Measurements from ENCODE around the gene SAA2.
"Not testable (repeated sequence)": the region's sequence is repeated elsewhere in the genome, so short reads cannot be mapped to it uniquely, and the experiment has no call there.

The SAA2 gene

GRCh38 chr11:18247191-18247581, 1.3 kb downstream of the SAA2 start:
- not testable (repeated sequence) for H3K4me3 ChIP-seq (ENCODE audit: low read depth, low read length); H3K9ac ChIP-seq (ENCODE audit: low read depth, low read length); H3K4me1 ChIP-seq (ENCODE audit: control insufficient read depth, insufficient read depth, low read length); H3K9me3 ChIP-seq (ENCODE audit: control insufficient read depth, insufficient read depth, low read length); H3K27ac ChIP-seq (ENCODE audit: low read depth, low read length); H3K36me3 ChIP-seq (ENCODE audit: control insufficient read depth, insufficient read depth, low read length); H3K27me3 ChIP-seq (ENCODE audit: control insufficient read depth, insufficient read depth, low read length)

- H3K27ac ChIP-seq (ENCODE audit: low read depth, low read length); H3K9me3 ChIP-seq (ENCODE audit: control insufficient read depth, insufficient read depth, low read length); H3K4me1 ChIP-seq (ENCODE audit: control insufficient read depth, insufficient read depth, low read length); H3K36me3 ChIP-seq (ENCODE audit: control insufficient read depth, insufficient read depth, low read length); H3K27me3 ChIP-seq (ENCODE audit: control insufficient read depth, insufficient read depth, low read length); H3K4me3 ChIP-seq (ENCODE audit: low read depth, low read length); H3K9ac ChIP-seq (ENCODE audit: low read depth, low read length): not testable (repeated sequence)
Observed at GRCh38 chr11:18246379-18247190, 1.9 kb downstream of the SAA2 start.

GRCh38 chr11:18245396-18245795, 3.1 kb downstream of the SAA2 start:
- Histone ChIP-seq H3K36me3 (ENCODE audit: control insufficient read depth, insufficient read depth, low read length) (no peaks in the 10 kb centered on the region), H3K27ac (ENCODE audit: low read depth, low read length) (no peak overlapping the region), H3K4me1 (ENCODE audit: control insufficient read depth, insufficient read depth, low read length) (no peaks in the 10 kb centered on the region), H3K4me3 (ENCODE audit: low read depth, low read length) (no peak overlapping the region), H3K9ac (ENCODE audit: low read depth, low read length) (no peak overlapping the region), H3K9me3 (ENCODE audit: control insufficient read depth, insufficient read depth, low read length) (no peaks in the 10 kb centered on the region), H3K27me3 (ENCODE audit: control insufficient read depth, insufficient read depth, low read length) (no peaks in the 10 kb centered on the region)

- Histone ChIP-seq H3K36me3 (ENCODE audit: control insufficient read depth, insufficient read depth, low read length) (no peaks in the 10 kb centered on the region), H3K9me3 (ENCODE audit: control insufficient read depth, insufficient read depth, low read length) (no peaks in the 10 kb centered on the region), H3K4me3 (ENCODE audit: low read depth, low read length) (no peak overlapping the region), H3K27me3 (ENCODE audit: control insufficient read depth, insufficient read depth, low read length) (no peaks in the 10 kb centered on the region), H3K27ac (ENCODE audit: low read depth, low read length) (no peak overlapping the region), H3K4me1 (ENCODE audit: control insufficient read depth, insufficient read depth, low read length) (no peaks in the 10 kb centered on the region), H3K9ac (ENCODE audit: low read depth, low read length) (no peak overlapping the region)
Observed at GRCh38 chr11:18243783-18244362, 4.6 kb downstream of the SAA2 start.

- H3K27me3 ChIP-seq (ENCODE audit: control insufficient read depth, insufficient read depth, low read length), result no peaks in the 10 kb centered on the region
- H3K4me1 ChIP-seq (ENCODE audit: control insufficient read depth, insufficient read depth, low read length), result no peaks in the 10 kb centered on the region
Observed at GRCh38 chr11:18239655-18240054, 8.8 kb downstream of the SAA2 start.

DNA sequence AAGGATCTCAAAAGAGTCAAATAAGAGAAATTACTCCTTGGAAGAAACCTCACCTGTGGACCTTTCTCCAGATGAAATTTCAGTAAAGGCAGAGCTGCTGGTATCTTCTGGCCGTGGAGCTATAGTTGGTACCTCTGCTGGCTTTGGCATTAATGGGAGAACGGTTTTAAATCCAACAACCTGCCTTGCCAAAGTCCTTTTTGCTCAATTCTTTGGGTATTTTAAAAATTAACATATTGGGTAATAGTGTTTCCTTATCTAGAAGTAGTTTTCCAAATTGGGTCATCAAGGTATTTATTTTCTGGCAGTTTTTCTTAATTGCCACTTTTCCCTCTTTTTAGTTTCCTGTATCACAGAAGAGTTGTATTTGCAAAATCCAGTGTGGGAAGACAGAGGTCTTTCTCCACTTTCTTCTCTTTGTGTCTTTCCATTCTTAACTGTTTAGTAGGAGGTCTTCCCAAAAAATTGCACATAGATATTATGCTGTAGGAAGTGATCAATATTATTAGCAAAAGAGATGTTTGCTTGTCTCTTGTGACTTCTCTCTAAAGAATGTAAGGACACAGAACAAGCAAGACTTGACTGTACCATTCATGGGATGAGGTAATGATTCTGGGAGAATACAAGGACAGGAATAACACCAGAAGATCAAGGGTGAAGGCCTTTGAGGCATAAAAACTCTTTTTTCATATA, 11.7 kb downstream of the SAA2 start, which contains the start of gene SAA4:
Gene SAA4, minus strand, starts transcription at position 139 of the 693 bp plus-strand sequence. CDS start 876 bp downstream, outside the sequence.
- no peaks in the 10 kb centered on the region for H3K4me1 ChIP-seq (ENCODE audit: control insufficient read depth, insufficient read depth, low read length)
- no peak within 1 kb of the TSS for H3K27ac ChIP-seq (ENCODE audit: low read depth, low read length)
- no peak within 1 kb of the TSS for H3K4me3 ChIP-seq (ENCODE audit: low read depth, low read length)
- no peaks in the 10 kb centered on the region for H3K36me3 ChIP-seq (ENCODE audit: control insufficient read depth, insufficient read depth, low read length)
- no peaks in the 10 kb centered on the region for H3K9me3 ChIP-seq (ENCODE audit: control insufficient read depth, insufficient read depth, low read length)
- H3K27me3 ChIP-seq (ENCODE audit: control insufficient read depth, insufficient read depth, low read length), result no peaks in the 10 kb centered on the region
- no peak within 1 kb of the TSS for H3K9ac ChIP-seq (ENCODE audit: low read depth, low read length)

More at GRCh38 chr11:18239655-18240054, 8.8 kb downstream of the SAA2 start:
- H3K4me3 ChIP-seq (ENCODE audit: low read depth, low read length), result no peak overlapping the region
- H3K36me3 ChIP-seq (ENCODE audit: control insufficient read depth, insufficient read depth, low read length), result no peaks in the 10 kb centered on the region
- H3K9ac ChIP-seq (ENCODE audit: low read depth, low read length), result no peak overlapping the region
- no peaks in the 10 kb centered on the region for H3K9me3 ChIP-seq (ENCODE audit: control insufficient read depth, insufficient read depth, low read length)
- H3K27ac ChIP-seq (ENCODE audit: low read depth, low read length), result no peak overlapping the region

GRCh38 chr11:18235394-18236334, 12.8 kb downstream of the SAA2 start:
- H3K27ac ChIP-seq (ENCODE audit: low read depth, low read length), result no peak overlapping the region
- H3K4me3 ChIP-seq (ENCODE audit: low read depth, low read length), result no peak overlapping the region
- H3K36me3 ChIP-seq (ENCODE audit: control insufficient read depth, insufficient read depth, low read length), result no peaks in the 10 kb centered on the region
- no peak overlapping the region for H3K9ac ChIP-seq (ENCODE audit: low read depth, low read length)
- no peaks in the 10 kb centered on the region for H3K4me1 ChIP-seq (ENCODE audit: control insufficient read depth, insufficient read depth, low read length)
- H3K27me3 ChIP-seq (ENCODE audit: control insufficient read depth, insufficient read depth, low read length), result no peaks in the 10 kb centered on the region
- H3K9me3 ChIP-seq (ENCODE audit: control insufficient read depth, insufficient read depth, low read length), result no peaks in the 10 kb centered on the region

DNA sequence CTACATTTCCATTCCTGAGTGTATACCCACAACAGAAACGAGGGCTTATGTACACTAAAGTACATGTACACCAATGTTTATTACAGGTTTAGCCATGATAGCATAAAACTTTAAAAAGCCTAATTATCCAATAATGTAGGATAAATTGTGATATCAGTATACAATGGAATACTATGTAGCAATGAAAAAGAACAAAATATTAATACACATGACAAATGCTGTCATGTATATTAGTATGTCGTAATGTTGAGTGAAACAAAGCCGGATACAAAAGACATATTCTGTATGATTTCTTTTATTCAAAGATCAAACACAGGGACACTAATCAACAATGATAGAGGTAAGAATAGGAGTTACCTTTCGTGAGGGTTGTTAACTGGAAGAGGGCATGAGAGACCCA, 14.6 kb downstream of the SAA2 start:
- Histone ChIP-seq H3K4me3 (ENCODE audit: low read depth, low read length) (no peak overlapping the region), H3K27ac (ENCODE audit: low read depth, low read length) (no peak overlapping the region), H3K9ac (ENCODE audit: low read depth, low read length) (no peak overlapping the region), H3K9me3 (ENCODE audit: control insufficient read depth, insufficient read depth, low read length) (no peaks in the 10 kb centered on the region), H3K27me3 (ENCODE audit: control insufficient read depth, insufficient read depth, low read length) (no peaks in the 10 kb centered on the region), H3K4me1 (ENCODE audit: control insufficient read depth, insufficient read depth, low read length) (no peaks in the 10 kb centered on the region), H3K36me3 (ENCODE audit: control insufficient read depth, insufficient read depth, low read length) (no peaks in the 10 kb centered on the region)

- no peaks in the 10 kb centered on the region for H3K27me3 ChIP-seq (ENCODE audit: control insufficient read depth, insufficient read depth, low read length)
- H3K27ac ChIP-seq (ENCODE audit: low read depth, low read length), result no peak overlapping the region
- no peak overlapping the region for H3K4me3 ChIP-seq (ENCODE audit: low read depth, low read length)
- no peaks in the 10 kb centered on the region for H3K4me1 ChIP-seq (ENCODE audit: control insufficient read depth, insufficient read depth, low read length)
- no peak overlapping the region for H3K9ac ChIP-seq (ENCODE audit: low read depth, low read length)
- no peaks in the 10 kb centered on the region for H3K9me3 ChIP-seq (ENCODE audit: control insufficient read depth, insufficient read depth, low read length)
- no peaks in the 10 kb centered on the region for H3K36me3 ChIP-seq (ENCODE audit: control insufficient read depth, insufficient read depth, low read length)
Observed at GRCh38 chr11:18230859-18231258, 17.6 kb downstream of the SAA2 start.

DNA sequence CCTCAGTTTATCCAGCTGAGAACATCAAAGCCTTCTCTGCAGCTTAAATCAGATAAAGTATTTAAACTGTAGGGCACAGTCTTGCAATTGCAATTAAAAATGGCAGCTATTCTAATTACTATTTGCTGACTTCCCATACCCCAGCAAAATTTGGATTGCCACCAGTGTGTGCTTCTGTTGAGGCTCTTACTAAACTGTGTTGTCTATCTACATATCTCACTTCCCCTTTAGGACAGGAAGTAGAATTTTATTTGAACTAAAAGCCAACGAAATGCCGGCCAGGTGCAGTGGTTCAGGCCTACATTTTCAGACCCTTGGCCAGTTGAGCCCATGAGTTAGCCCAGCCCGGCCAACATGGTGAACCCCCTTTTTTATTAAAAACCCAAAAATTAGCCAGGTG, 19.0 kb downstream of the SAA2 start:
- no peaks in the 10 kb centered on the region for H3K9me3 ChIP-seq (ENCODE audit: control insufficient read depth, insufficient read depth, low read length)
- no peak overlapping the region for H3K9ac ChIP-seq (ENCODE audit: low read depth, low read length)
- H3K4me1 ChIP-seq (ENCODE audit: control insufficient read depth, insufficient read depth, low read length), result no peaks in the 10 kb centered on the region
- no peak overlapping the region for H3K27ac ChIP-seq (ENCODE audit: low read depth, low read length)
- H3K27me3 ChIP-seq (ENCODE audit: control insufficient read depth, insufficient read depth, low read length), result no peaks in the 10 kb centered on the region
- H3K36me3 ChIP-seq (ENCODE audit: control insufficient read depth, insufficient read depth, low read length), result no peaks in the 10 kb centered on the region
- H3K4me3 ChIP-seq (ENCODE audit: low read depth, low read length), result no peak overlapping the region

All from HUES48 (cell line).